ENCODE results near the gene CLIP1.

CLIP1 gene

DNA sequence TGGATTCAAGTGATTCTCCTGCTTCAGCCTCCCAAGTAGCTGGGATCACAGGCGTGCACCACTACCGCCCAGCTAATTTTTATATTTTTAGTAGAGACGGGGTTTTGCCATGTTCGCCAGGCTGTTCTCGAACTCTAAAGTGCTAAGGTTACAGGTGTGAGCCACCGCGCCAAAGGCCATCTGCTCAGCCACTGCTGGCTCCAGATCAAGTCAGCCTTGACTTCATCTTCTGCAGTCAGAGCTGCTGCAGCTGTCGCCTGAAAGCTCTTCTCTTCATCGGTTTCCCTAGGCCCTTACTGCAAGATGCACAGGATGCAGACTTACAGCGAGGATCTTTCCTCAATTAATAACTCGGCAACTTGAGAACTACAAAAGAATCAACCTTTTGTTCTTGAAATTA, 66.8 kb downstream of the CLIP1 start:
- DNase-seq (ENCODE audit: low spot score): no peak

DNA sequence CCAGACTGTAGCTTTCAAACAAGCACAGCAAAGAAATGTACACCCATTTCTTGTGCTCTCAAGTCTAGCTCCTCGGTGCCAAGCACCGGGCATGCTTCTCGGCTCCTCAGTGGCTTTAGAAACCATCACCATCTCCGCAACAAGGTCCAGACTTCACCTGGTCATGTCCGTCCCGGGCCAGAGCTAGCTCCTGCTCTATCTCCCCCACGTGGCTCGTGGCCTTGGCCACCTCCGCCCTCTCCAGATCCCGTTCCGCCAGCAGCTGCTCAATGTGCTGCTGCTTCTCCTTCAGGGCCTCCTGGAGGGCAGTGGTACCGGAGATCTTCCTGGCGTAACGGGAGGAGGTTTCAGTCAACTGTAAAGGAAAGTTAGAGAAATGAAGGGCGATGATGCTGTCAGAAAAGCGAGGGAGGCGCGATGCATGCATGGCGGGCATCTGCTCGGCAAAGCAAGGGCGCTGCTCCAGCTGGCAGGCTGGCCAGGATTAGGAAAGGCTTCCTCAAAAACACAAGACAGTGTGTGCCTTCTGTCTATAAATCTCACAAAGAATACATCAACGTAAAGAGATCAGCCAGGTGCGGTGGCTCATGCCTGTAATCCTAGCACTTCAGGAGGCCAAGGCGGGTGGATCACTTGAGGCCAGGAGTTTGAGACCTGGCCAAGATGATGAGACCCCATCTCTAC, 67.4 kb downstream of the CLIP1 start:
- DNase-seq (ENCODE audit: low spot score): no peak

DNA sequence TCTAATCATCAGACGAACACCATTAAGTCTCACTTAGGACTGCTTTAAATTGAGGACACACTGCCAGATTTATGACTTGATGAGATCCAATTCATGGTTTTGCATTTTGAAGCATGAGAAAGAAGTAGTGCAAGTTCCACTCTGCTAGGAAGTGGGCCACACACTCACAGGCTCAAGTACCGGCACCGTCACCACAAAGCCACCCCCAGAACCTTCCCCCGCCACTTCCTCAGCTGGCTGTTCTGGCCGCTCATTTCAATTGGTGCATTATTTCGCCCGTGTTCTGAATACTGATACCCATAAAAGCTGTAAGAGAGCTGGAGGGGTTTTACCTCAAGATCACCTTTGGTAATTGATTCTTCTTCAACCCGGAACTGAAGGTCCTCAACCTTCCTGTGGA, 70.1 kb downstream of the CLIP1 start:
- no peak for DNase-seq (ENCODE audit: low spot score)

DNA sequence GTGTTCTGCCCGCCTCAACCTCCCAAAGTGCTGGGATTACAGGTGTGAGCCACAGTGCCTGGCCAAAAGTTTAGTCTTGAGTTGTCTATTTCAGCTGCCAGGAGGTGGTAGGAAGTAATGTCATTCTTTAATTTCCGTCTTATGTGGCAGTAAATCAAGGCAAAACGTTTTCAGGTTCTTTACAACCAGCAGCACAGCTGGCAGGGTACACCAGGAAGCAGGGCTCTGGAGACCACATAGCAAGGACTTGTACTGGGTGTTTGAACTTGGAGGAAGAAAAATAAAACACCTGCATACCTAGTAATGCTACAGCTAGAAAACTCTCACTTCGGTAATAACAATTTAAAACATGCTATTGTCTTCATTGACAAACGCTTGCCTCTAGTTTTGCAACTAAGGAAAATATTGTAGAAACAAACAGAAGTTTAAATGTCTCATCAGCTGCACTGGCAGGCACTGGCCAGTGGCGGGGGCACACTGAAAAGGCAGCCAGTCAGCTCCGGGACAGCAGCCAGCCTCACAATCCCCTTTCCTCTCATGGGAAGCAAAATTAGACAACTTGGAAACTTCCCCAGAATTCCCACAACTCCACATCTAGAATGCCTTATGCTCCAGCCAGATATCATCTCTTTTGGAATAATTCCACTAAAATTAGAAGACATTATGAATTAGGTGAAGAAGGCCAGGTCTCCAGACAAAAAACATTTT, 72.2 kb downstream of the CLIP1 start:
- no peak for DNase-seq (ENCODE audit: low spot score)

DNA sequence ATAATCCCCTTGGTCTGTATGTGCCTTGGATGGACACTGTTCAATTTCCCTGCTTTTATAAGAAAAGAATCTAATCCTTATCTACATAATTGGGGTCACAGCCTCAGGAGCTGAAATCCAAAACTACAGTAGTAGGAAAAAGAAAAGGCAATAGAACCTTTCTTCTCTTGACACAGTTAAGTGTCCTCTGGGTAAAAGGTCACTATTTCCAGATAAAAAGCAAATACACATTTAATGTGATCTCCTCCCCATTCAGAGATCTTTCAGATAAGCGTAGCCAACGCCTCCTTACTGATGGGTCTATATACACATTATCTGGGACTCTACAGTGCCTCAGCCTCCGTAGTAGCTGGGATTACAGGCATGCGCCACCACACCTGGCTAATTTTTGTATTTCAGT, 73.4 kb downstream of the CLIP1 start:
- DNase-seq (ENCODE audit: low spot score): no peak

DNA sequence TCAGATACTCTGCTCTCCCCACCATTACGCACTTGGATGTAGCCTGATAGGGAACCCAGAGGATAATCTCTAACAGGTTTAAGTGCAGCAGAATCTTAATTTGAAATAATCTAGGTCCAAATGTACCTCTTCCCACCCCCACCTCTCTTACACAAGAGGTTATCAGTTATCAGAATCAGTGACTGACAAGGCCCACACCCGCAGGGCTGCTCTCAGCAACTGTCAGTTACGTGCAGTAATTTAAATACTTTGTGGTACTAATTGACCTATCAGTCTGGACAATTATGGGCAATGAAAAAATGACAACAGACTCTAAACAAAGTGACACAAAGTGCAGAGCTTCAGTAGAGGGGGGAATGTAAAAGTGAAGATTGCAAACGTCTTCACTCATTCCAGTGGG, 74.0 kb downstream of the CLIP1 start:
- no peak for DNase-seq (ENCODE audit: low spot score)

DNA sequence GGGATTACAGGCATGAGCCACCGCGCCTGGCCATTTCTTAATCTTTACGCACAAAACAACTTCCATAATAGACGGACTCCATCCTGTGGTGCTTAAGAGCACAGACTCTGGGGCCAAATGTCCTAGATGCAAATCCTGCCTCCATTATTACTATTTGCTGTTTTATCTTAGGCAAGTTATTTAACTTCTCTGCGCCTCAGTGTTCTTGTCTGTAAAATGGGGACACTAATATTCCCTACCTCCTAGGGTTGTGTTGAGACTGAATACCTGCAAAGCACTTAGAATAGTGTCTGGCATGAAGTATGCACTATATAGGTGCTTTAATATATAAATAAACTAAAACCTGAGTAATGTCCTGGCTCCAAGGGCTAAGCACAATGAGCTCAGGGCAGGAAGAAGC, 76.4 kb downstream of the CLIP1 start:
- no peak for DNase-seq (ENCODE audit: low spot score)

DNA sequence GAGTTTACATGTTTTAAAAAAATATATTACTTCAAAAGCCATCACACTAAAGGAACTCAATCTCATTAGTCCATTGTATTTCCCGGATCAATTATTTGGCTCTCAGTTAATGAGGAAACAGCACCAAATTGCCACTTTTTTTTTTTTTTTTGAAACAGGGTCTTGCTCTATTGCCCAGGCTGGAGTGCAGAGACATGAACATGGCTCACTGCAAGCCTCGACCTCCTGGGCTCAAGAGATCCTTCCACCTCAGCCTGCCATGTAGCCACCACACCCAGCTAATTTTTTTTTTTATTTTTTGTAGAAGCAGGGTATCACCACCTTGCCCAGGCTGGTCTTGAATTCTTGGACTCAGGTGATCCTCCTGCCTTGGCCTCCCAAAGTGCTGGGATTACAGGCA, 77.4 kb downstream of the CLIP1 start:
- no peak for DNase-seq (ENCODE audit: low spot score)

DNA sequence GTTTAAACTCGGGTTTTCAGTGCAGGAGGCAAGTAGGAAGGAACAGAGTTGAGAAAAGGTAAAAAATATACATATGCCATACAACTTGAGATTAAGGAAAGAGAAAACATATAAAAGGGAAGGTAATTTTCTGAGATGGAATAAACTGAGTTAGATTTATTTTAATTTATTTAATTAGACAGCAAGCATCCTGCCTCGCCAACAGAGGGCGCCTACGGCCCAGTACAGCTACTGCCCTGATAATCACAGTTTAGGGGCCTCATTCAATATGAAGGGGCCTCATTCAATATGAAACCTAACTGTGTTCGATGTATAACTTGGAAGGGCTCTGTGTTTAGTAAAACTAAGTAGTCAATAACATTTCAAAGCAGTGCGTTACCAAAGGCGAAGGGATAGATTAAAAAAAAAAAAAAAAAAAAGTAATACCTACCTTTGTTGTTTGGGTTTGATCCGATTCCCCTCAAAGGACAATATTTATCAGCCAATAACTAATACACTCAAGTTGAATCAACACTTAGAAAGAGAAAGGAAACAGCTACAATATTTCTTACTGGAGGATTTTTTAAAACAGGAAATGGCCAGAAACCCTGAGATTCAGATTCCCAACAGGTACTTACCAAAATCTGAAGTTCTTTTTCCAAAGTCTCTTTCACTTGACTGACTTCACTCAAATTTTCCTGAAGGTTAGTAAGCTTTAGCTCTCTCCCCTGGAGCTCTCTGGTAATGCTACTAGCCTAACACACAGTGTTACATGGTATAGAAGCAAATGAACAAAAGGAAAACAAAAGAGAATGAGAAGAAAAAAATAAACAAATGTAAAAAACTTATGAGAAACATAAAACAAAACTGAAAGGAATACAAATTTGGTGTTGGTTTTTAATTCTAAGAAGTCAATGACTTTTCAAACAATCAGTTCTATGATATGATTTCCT, 86.2 kb downstream of the CLIP1 start:
- peak; percentile 31 for DNase-seq (ENCODE audit: low spot score)

DNA sequence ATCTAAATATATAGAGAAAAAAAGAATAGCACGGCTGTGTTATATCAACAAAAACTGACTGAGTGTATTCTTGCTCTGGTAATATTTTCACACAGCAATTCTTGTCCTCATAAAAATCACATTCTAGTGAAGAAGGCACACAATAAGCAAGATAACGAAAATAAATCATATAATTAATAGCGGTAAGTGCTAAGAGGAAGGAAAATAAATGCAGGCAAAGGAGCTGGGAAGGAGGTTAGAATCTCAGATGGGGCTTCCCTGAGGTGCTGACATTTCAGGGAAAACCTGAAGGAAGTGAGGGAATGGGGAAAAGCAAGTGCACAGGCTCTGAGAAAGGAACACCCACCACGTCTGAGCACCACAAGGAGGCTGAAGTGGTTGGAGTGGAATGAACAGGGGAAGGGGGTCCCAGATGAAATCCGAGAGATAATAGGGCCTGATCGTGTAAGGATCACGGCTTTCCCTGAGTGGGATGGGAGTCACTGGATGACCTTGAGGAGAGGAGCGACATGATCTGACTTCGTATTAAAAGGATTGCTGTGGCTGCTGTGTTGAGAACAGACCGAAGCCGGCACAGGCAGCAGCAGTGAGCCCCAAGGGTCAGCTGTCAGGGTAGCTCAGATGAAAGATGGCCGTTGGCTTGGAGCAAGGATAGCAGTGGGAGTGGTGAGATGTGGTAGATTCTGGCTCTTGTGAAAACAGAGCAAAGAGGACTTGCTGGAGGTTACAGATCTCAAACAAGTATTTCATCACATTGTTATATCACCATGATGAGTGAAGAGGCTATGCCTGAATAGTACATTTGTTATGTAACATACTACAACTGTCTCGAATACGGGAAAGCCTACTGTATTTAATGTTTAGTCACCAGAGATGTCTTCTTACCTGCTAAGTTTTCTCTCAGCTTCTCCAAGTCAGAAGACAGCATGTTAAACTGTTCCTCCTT, 89.1 kb downstream of the CLIP1 start:
- no peak for DNase-seq (ENCODE audit: low spot score)

DNA sequence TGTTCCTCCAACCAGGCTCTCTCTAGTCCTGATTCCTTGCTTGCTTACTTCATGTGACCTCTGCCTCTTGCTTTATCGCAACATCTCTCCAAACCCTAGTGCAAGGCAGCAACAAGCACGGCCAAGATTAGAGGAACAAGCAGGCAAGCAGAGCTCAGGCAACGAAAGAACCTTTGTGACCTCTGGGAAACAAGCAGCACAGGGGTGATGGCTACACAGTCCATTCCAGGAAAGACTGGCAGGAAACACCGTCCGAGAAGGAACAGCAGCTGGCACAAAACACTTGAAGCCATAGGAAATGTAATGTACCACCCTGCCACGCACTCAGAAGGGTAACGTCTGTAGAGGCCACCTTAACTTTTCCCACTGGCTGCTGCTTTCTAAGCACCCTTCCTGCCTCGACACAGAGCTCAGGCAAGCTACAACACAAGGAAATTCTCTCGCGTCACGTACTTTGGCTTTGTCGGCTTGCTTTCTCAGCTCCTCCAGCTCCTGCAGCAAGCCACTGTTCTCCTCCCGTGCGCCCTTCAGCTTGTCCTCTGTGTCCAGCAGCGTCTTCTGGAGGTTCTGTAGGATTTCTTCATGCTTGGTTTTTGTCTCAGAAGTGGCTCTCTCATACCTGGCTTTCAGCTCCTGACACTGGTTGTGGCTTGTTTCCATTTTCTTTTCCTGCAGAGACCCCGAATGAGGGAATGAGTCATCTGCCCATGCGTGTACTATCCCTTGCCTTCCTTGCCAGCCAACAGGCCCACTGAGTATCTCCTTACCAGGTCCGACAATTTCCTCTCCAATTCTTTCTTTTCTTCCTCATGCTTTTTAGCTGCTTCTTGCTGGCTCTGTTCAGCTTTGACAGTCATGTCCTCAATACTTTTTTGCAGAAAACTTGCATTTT, 94.7 kb downstream of the CLIP1 start:
- DNase-seq (ENCODE audit: low spot score): no peak

DNA sequence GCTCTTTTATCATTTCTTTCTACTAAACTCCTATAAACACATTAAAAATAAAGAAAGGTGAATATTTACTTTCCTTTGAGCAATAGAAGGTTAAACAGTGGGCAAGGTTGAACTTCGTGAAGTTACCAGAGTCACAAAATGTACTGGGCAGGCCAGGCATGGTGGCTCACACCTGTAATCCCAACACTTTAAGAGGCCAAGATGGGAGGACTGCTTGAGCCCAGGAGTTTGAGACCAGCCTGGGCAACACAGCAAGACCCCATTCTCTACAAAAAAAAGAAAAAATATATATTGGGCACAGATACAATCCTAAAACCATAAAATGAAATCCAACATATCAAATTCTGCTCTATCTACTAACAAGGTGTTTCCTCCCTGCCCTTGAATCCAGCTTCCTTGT, 95.5 kb downstream of the CLIP1 start:
- no peak for DNase-seq (ENCODE audit: low spot score)

DNA sequence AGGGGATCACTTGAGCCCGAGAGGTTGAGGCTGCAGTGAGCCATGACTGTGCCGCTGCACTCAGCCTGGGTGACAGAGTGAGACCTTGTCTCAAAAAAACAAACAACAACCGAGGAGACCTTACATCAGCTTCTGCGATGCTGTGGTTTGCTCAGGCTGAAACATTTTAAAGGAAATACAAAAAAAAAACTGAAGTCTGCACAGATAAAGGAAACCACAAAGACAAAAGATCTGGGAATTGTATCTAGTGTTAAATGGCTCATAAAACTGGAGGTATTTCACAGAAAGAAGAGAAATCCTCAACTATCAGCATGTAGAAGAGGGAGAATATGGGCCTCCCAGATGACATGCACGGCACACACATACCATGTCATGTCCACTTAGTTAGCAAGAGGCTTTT, 95.9 kb downstream of the CLIP1 start:
- peak; percentile 16 for DNase-seq (ENCODE audit: low spot score)

DNA sequence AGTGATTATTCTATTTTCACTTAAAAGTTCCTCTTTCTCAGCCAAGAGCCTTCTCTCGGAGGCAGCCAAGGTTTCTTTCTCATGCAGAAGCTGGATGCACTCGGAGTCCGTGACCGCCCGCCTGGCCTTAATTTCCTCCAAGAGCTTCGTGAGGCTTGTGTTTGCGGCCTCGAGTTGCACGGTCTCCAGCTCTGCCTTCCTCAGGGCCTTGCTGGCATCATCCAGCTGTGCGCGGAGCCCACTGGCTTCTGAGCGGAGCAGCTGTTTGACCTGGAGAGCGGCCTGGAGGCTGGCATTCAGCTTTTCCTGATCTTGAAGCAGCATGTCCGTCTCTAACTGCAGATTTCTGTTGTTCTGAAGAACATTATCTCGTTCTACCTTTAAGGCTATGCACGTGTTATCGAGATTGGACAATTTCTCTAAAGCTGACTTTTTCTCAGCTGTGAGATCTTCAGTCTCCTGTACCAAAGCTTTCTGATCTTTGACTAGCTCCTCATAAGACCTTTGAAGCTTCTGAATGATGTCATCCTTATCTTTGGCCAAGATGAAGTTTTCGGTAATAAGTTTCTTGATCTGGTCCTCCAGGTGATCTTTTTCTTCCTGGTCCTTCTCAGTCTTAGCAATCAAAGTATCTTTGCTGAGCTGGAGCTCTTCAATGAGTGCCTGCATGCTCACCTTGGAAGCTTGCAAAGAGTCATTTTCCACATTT, 99.0 kb downstream of the CLIP1 start:
- no peak for DNase-seq (ENCODE audit: low spot score)

DNA sequence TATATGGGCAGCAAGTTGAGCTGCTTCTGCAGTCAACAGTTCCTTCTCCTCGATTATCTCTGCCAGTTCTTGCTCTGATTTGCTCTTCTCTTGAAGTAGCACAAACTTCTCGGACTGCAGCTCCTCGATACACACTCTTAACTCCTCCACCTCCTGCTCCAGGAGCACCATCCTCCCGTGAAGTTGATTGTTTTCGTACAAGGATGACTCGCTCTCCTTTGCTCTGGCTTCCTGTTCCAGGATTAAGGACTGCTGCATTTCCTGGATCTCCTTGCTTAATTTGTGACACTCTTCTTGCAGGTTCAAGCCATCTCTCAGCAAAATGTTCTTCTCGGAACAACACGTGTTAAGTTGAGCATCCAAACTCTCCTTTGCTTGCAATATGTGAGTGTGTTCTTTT, 100.0 kb downstream of the CLIP1 start:
- no peak for DNase-seq (ENCODE audit: low spot score)

DNA sequence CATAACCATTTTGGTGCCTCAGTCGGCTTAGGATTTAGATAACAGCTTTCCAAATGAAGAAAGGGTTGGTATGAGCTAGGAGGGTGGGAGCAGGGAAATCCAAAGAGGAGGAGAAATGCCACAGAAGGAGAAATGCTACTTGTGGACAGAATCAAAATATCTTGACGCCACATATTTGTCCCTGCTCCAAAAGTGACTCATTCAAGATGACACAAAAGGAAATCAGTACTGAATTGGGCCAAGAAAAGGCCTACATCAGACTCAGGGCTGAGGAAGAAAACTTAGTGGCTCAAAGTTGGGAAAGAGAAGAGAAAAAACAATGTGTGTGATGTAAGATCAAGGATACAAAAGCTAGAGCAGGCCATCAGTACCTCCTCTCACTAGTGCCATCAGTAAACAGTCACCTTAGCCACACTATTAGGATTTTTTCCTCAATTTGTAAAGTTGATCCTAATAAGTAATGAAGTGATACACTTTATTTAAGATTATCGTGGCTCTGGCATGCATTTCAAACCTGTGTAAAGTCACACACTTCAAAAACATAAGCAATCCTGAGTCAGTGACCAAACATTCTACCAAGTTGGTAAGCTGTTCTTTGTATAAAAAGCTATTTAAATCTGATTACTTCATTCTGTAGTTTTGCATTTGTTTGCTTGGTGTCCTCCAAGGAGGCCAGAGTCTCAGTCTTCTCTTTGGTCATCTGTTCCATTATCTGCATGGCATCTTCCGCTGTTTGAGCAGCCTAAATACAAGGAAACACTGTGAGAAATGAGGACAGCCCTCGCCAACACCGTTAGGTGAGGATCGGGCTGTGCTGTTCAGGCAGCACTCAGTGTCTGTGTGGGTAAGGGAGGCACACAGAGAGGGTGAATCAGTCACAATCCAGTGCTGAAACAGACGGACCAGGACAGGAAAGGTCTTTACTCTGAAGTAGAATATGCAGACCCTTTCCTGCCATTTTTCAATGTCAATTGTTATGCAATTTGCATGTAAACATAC, 103.6 kb downstream of the CLIP1 start:
- no peak for DNase-seq (ENCODE audit: low spot score)

DNA sequence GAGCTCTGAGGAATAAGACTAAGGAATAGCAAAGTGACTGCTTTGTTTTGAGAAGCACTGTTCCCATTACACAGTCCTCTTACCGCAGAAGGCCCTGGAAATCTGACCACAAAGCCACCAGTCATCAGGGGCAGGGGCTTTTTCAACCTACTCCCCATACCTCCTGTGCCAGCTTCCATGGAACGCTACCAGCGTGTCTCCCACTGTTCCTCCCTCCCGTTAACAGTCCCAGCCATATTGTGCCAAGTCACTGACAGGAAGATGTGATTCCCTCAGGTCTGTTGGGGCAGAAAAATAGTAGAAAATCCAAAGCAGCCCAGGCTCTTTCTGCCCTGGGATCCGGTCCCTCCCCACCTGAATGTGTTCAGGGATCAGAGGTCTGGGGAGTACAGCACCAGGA, 109.5 kb downstream of the CLIP1 start:
- DNase-seq (ENCODE audit: low spot score): no peak

DNA sequence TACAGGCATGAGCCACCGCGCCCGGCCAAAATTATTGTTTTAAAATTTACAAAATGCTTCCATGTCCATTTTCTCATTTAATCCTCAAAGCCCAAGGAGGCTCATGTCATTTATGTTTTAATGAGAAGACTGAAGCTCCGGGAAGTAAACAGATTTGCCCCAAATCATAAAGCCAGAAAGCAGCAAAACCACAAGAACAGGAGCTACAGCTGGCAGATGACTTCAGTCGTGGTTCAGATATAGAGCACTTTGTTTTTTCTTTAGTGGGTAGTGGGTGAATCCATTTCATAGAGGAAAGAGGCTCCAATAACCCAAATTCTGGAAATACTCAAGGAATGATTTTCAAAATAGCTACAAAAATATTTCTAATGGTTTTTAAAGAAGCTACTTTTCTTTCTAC, 110.8 kb downstream of the CLIP1 start:
- no peak for DNase-seq (ENCODE audit: low spot score)

All from CD4-positive, alpha-beta T cell treated with Interleukin-15 for 4 hours (primary cell).